Neural progenitor cell (in vitro differentiated cells): ENCODE measurements around the gene LYSMD3. TPM values are rescaled to one million over a fixed set of nuclear protein-coding genes. Genes with fewer than 3 reads are reported as not detected.

ENCODE experiments used
- DNase-seq: peaks from one replicate; pipeline ENCODE4 v3.0.0-alpha.2; 2016; ENCODE audit warnings: low spot score
- H2AFZ ChIP-seq: fragments of 200-600 bp; sonication (generic); replicated peaks from 2 replicates; pipeline ENCODE4 v1.6.1; 2016; ENCODE audit warnings: antibody characterized with exemption
- H3F3A ChIP-seq: fragments of 200-600 bp; sonication (generic); 2 replicates; pipeline ENCODE4 v1.6.1; 2016; ENCODE audit warnings: antibody characterized with exemption, low read depth
- H3K27ac ChIP-seq: fragments of 200-600 bp; sonication (generic); 2 replicates; pipeline ENCODE4 v1.5.1; 2016; ENCODE audit warnings: mild to moderate bottlenecking
- H3K27me3 ChIP-seq: fragments of 200-600 bp; sonication (generic); 2 replicates; pipeline ENCODE4 v1.6.1; 2016; ENCODE audit warnings: mild to moderate bottlenecking, moderate library complexity
- H3K36me3 ChIP-seq: fragments of 200-600 bp; sonication (generic); 2 replicates; pipeline ENCODE4 v1.5.1; 2016
- H3K4me1 ChIP-seq: fragments of 200-600 bp; sonication (generic); 2 replicates; pipeline ENCODE4 v1.6.1; 2016; ENCODE audit warnings: mixed run types
- H3K4me2 ChIP-seq: fragments of 200-600 bp; sonication (generic); 2 replicates; pipeline ENCODE4 v1.6.1; 2016
- H3K4me3 ChIP-seq: fragments of 200-600 bp; sonication (generic); 2 replicates; pipeline ENCODE4 v1.5.1; 2016
- H3K79me2 ChIP-seq: fragments of 200-600 bp; sonication (generic); 2 replicates; pipeline ENCODE4 v1.6.1; 2016; ENCODE audit warnings: low read depth
- H3K9ac ChIP-seq: fragments of 200-600 bp; sonication (generic); 2 replicates; pipeline ENCODE4 v1.6.1; 2016
- H3K9me3 ChIP-seq: fragments of 200-600 bp; sonication (generic); 2 replicates; pipeline ENCODE4 v1.5.1; 2016; ENCODE audit warnings: low read depth
- H4K20me1 ChIP-seq: fragments of 200-600 bp; sonication (generic); 2 replicates; pipeline ENCODE4 v1.6.1; 2016; ENCODE audit warnings: low read depth
- H3K27ac Mint-ChIP-seq: 3 replicates; pipeline ENCODE4 v1.8.0; 2021; ENCODE audit warnings: mixed read lengths
- H3K27me3 Mint-ChIP-seq: 2 replicates; pipeline ENCODE4 v1.8.0; 2022; ENCODE audit warnings: low read depth, mild to moderate bottlenecking, inconsistent platforms, moderate library complexity, mixed read lengths; ENCODE audit not compliant: insufficient read depth
- H3K36me3 Mint-ChIP-seq: 3 replicates; pipeline ENCODE4 v1.8.0; 2021; ENCODE audit warnings: mixed read lengths
- H3K4me1 Mint-ChIP-seq: 3 replicates; pipeline ENCODE4 v1.8.0; 2021; ENCODE audit warnings: mixed read lengths
- H3K4me3 Mint-ChIP-seq: 3 replicates; pipeline ENCODE4 v1.8.0; 2021; ENCODE audit warnings: mild to moderate bottlenecking, moderate library complexity, mixed read lengths
- H3K9me3 Mint-ChIP-seq: 3 replicates; pipeline ENCODE4 v1.8.0; 2020; ENCODE audit warnings: mixed read lengths
- CTCF ChIP-seq: fragments of 200-600 bp; sonication (generic); IDR thresholded peaks from 2 replicates; pipeline ENCODE4 v1.5.1; 2017; ENCODE audit warnings: antibody characterized with exemption, mild to moderate bottlenecking
- EZH2 ChIP-seq: fragments of 200-600 bp; sonication (generic); IDR thresholded peaks from 2 replicates; pipeline ENCODE4 v1.6.1; 2017; ENCODE audit warnings: antibody characterized with exemption, mild to moderate bottlenecking, moderate library complexity
- EZH2phosphoT487 ChIP-seq: fragments of 200-600 bp; sonication (generic); IDR thresholded peaks from 2 replicates; pipeline ENCODE4 v1.6.1; 2017; ENCODE audit warnings: antibody characterized with exemption
- total RNA-seq: library from RNA; depleted of rRNA; stranded (reverse); fragments of >200 nt; gene quantifications from 2 replicates; pipeline ENCODE4 v1.2.3, GENCODE V29; 2015; ENCODE audit warnings: low replicate concordance

LYSMD3 gene
- total RNA-seq, 1 donor from 2014 or later, result 16.3 TPM

- H3K4me1 ChIP-seq, result peaks cover 61% of the 10 kb centered on the region
- peak overlapping the region; percentile 94 for H3K4me2 ChIP-seq
- peak overlapping the region; percentile 89 for H3K4me3 ChIP-seq
- peaks cover 4% of the 10 kb centered on the region for H3K27me3 Mint-ChIP-seq
- no peak overlapping the region for H3K27ac Mint-ChIP-seq
- H3K4me3 Mint-ChIP-seq, result peak overlapping the region; percentile 96
- H2AFZ ChIP-seq, result peak overlapping the region; percentile 90
- no peaks in the 10 kb centered on the region for H4K20me1 ChIP-seq
- H3K27ac ChIP-seq, result no peak overlapping the region
- peaks cover 37% of the 10 kb centered on the region for H3K79me2 ChIP-seq
- H3K4me1 Mint-ChIP-seq, result peaks cover 70% of the 10 kb centered on the region
- no peak overlapping the region for H3K9ac ChIP-seq
- H3K36me3 ChIP-seq, result no peaks in the 10 kb centered on the region
- no peaks in the 10 kb centered on the region for H3K9me3 Mint-ChIP-seq
- peak; percentile 13 for DNase-seq
- H3F3A ChIP-seq, result peaks cover 15% of the 10 kb centered on the region
- H3K9me3 ChIP-seq, result no peaks in the 10 kb centered on the region
- H3K27me3 ChIP-seq, result peaks cover 17% of the 10 kb centered on the region
- TF ChIP-seq EZH2phosphoT487 (no peak), CTCF (no peak), EZH2 (no peak)
- no peaks in the 10 kb centered on the region for H3K36me3 Mint-ChIP-seq
Measured at GRCh38 chr5:90557391-90557790, 28.0 kb upstream of the LYSMD3 start.

DNA sequence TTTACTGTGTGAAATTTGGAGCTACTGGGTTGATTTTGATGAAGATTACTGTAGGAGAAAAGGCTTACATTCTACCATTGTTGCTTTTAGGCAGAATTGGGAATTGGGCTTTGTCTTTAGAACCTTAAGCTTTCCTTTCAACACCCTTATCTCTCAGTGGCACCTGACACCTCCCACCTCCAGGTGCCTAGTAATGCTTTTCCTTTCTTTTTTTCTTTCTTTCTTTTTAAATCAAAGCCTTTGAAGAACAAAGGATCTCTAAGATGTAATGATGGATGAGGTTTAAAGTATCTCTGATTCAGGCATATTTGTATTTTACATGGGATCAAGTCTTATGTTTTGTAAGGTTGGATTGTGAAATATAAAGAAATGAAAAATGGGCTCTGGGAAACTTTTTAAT is 26.3 kb upstream of the LYSMD3 start:
- Histone ChIP-seq H3K9me3 (no peaks in the 10 kb centered on the region), H3K27me3 (peaks cover 17% of the 10 kb centered on the region), H4K20me1 (no peaks in the 10 kb centered on the region), H3F3A (peaks cover 9% of the 10 kb centered on the region), H3K79me2 (peaks cover 20% of the 10 kb centered on the region), H3K9ac (no peak overlapping the region), H3K4me1 (peaks cover 44% of the 10 kb centered on the region), H3K4me3 (no peak overlapping the region), H3K27ac (no peak overlapping the region), H3K4me2 (no peak overlapping the region), H2AFZ (no peak overlapping the region), H3K36me3 (no peaks in the 10 kb centered on the region)
- TF ChIP-seq EZH2, result no peak
- TF ChIP-seq EZH2phosphoT487, result no peak
- no peak for TF ChIP-seq CTCF
- Mint-ChIP-seq H3K9me3 (no peaks in the 10 kb centered on the region), H3K27ac (no peak overlapping the region), H3K4me1 (peaks cover 56% of the 10 kb centered on the region), H3K4me3 (no peak overlapping the region), H3K36me3 (peaks cover 2% of the 10 kb centered on the region), H3K27me3 (peaks cover 6% of the 10 kb centered on the region)
- DNase-seq, result no peak

- H3K4me2 ChIP-seq, result no peak overlapping the region
- H3K4me3 ChIP-seq, result no peak overlapping the region
Measured at GRCh38 chr5:90554358-90555006, 25.1 kb upstream of the LYSMD3 start.

More at GRCh38 chr5:90554358-90555006, 25.1 kb upstream of the LYSMD3 start:
- Histone ChIP-seq H3K79me2 (peaks cover 8% of the 10 kb centered on the region), H2AFZ (no peak overlapping the region), H3K36me3 (no peaks in the 10 kb centered on the region), H4K20me1 (no peaks in the 10 kb centered on the region), H3K9ac (no peak overlapping the region), H3K27me3 (peaks cover 17% of the 10 kb centered on the region), H3K9me3 (no peaks in the 10 kb centered on the region), H3K27ac (no peak overlapping the region), H3F3A (peaks cover 9% of the 10 kb centered on the region), H3K4me1 (peaks cover 33% of the 10 kb centered on the region)
- TF ChIP-seq CTCF, result no peak
- no peak for TF ChIP-seq EZH2phosphoT487
- no peak for TF ChIP-seq EZH2
- H3K4me1 Mint-ChIP-seq, result peaks cover 48% of the 10 kb centered on the region
- H3K36me3 Mint-ChIP-seq, result peaks cover 2% of the 10 kb centered on the region
- H3K27me3 Mint-ChIP-seq, result peaks cover 6% of the 10 kb centered on the region
- DNase-seq, result no peak
- H3K27ac Mint-ChIP-seq, result peak overlapping the region; percentile 86
- no peaks in the 10 kb centered on the region for H3K9me3 Mint-ChIP-seq
- H3K4me3 Mint-ChIP-seq, result peak overlapping the region; percentile 31
